HCT116 (cell line): ENCODE data around the gene RAVER1.

ENCODE experiments used
- EZH2 ChIP-seq: fragments of 200-600 bp; sonication (generic); IDR thresholded peaks from 2 replicates; pipeline ENCODE4 v1.6.1; 2017; ENCODE audit warnings: antibody characterized with exemption, mixed run types
- EZH2phosphoT487 ChIP-seq: fragments of 200-600 bp; IDR thresholded peaks from 2 replicates; pipeline ENCODE4 v1.6.1; 2018; ENCODE audit warnings: antibody characterized with exemption, borderline replicate concordance
- POLR2AphosphoS5 ChIP-seq: IDR thresholded peaks from 2 replicates; pipeline ENCODE4 v1.6.1; 2011; ENCODE audit warnings: mild to moderate bottlenecking, low read depth, low read length, moderate library complexity
- RAD21 ChIP-seq: IDR thresholded peaks from 2 replicates; pipeline ENCODE4 v1.6.1; 2012; ENCODE audit warnings: low read depth, mild to moderate bottlenecking
- ZFX ChIP-seq: fragments of 450-650 bp; IDR thresholded peaks from 2 replicates; pipeline ENCODE4 v1.6.1; 2017
- ZNF274 ChIP-seq: fragments of 200-500 bp; sonication (Bioruptor generic); IDR thresholded peaks from 2 replicates; pipeline ENCODE4 v1.6.1; 2014; ENCODE audit warnings: mild to moderate bottlenecking, low read depth, low read length, inconsistent platforms
- TF ChIP-seq, protein P1 (sequence below), 3 experiments: fragments of 200-600 bp in 1 of 3; sonication (generic) in 1 of 3; IDR thresholded peaks in 2 of 3; conservative IDR thresholded peaks in 1 of 3; 2 replicates each; pipeline ENCODE4 v1.5.1; 2012 to 2017; ENCODE audit warnings: low read depth in 2 of 3, low read length in 2 of 3, antibody characterized with exemption in 1 of 3, borderline replicate concordance in 1 of 3, control low read depth in 1 of 3, mild to moderate bottlenecking in 1 of 3, mixed read lengths in 1 of 3, mixed run types in 1 of 3, moderate library complexity in 1 of 3; ENCODE audit not compliant: insufficient read depth in 1 of 3
- TF ChIP-seq, protein P2 (sequence below): IDR thresholded peaks from 2 replicates; pipeline ENCODE4 v1.6.1; 2011; ENCODE audit warnings: mild to moderate bottlenecking, low read length, moderate library complexity; ENCODE audit not compliant: insufficient replicate concordance; ENCODE audit errors: extremely low read depth

DNA sequence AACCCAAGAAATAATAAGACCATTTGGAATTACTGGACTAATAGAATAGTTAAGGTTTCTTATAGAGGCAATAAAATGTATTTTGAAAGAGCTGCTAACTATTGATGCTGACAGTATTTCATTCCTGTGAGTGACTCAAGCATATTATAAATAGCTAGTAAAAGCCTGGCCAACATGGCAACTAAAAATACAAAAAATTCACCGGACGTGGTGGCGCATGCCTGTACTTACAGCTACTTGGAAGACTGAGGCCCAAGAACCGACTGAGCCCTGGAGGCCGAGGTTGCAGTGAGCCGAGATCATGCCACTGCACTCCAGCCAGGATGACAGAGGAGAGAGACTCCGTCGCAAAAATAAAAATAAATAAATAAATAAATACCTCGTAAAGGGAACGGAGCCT is 11.5 kb upstream of the RAVER1 start:
- TF ChIP-seq, protein P1, sequence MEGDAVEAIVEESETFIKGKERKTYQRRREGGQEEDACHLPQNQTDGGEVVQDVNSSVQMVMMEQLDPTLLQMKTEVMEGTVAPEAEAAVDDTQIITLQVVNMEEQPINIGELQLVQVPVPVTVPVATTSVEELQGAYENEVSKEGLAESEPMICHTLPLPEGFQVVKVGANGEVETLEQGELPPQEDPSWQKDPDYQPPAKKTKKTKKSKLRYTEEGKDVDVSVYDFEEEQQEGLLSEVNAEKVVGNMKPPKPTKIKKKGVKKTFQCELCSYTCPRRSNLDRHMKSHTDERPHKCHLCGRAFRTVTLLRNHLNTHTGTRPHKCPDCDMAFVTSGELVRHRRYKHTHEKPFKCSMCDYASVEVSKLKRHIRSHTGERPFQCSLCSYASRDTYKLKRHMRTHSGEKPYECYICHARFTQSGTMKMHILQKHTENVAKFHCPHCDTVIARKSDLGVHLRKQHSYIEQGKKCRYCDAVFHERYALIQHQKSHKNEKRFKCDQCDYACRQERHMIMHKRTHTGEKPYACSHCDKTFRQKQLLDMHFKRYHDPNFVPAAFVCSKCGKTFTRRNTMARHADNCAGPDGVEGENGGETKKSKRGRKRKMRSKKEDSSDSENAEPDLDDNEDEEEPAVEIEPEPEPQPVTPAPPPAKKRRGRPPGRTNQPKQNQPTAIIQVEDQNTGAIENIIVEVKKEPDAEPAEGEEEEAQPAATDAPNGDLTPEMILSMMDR (IDR thresholded peaks at IDR 0.05 in 2 of 3, conservative IDR thresholded peaks at IDR 0.05 in 1 of 3; ENCODE audit: borderline replicate concordance in 1 of 3, insufficient read depth in 1 of 3, low read depth in 2 of 3, low read length in 2 of 3) = no peak
- TF ChIP-seq EZH2 (no peak), POLR2AphosphoS5 (no peak), RAD21 (no peak), ZFX (no peak), ZNF274 (no peak), EZH2phosphoT487 (no peak)
- TF ChIP-seq, protein P2, sequence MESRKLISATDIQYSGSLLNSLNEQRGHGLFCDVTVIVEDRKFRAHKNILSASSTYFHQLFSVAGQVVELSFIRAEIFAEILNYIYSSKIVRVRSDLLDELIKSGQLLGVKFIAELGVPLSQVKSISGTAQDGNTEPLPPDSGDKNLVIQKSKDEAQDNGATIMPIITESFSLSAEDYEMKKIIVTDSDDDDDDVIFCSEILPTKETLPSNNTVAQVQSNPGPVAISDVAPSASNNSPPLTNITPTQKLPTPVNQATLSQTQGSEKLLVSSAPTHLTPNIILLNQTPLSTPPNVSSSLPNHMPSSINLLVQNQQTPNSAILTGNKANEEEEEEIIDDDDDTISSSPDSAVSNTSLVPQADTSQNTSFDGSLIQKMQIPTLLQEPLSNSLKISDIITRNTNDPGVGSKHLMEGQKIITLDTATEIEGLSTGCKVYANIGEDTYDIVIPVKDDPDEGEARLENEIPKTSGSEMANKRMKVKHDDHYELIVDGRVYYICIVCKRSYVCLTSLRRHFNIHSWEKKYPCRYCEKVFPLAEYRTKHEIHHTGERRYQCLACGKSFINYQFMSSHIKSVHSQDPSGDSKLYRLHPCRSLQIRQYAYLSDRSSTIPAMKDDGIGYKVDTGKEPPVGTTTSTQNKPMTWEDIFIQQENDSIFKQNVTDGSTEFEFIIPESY = no peak
